CD14-positive monocyte (primary cell): ENCODE results near the gene RIMBP2. TPM values are rescaled to one million over a fixed set of nuclear protein-coding genes. Genes with fewer than 3 reads are reported as not detected.

Experiments used
- DNase-seq, 3 donors: peaks; one replicate each; pipeline ENCODE4 v3.0.0-alpha.2; 2011 to 2022
- H2AFZ ChIP-seq: 2 replicates; pipeline ENCODE4 v1.6.0; 2012; ENCODE audit warnings: mild to moderate bottlenecking, low read depth, low read length, inconsistent platforms; ENCODE audit not compliant: insufficient read depth, poor library complexity, severe bottlenecking
- H3K27ac ChIP-seq, 2 donors: 1 replicate in 1 of 2; 2 replicates in 1 of 2; pipeline ENCODE4 v1.5.1; 2012 to 2013; ENCODE audit warnings: low read length in 2 of 2, control low read depth in 1 of 2, inconsistent platforms in 1 of 2, low read depth in 1 of 2, mild to moderate bottlenecking in 1 of 2
- H3K27me3 ChIP-seq, 2 donors: one replicate each; pipeline versions ENCODE4 v1.6.0 to v1.6.1; 2011 to 2013; ENCODE audit warnings: low read length in 2 of 2; ENCODE audit not compliant: control insufficient read depth in 2 of 2, insufficient read depth in 2 of 2
- H3K36me3 ChIP-seq, 2 donors: replicated peaks in 1 of 2; 1 replicate in 1 of 2; 2 replicates in 1 of 2; pipeline versions ENCODE4 v1.5.1 to v1.6.1; 2012 to 2013; ENCODE audit warnings: low read length in 2 of 2, control low read depth in 1 of 2, inconsistent platforms in 1 of 2, mild to moderate bottlenecking in 1 of 2; ENCODE audit not compliant: insufficient read depth in 2 of 2, control insufficient read depth in 1 of 2
- H3K4me1 ChIP-seq, 2 donors: 1 replicate in 1 of 2; 2 replicates in 1 of 2; pipeline versions ENCODE4 v1.5.1 to v1.6.1; 2012 to 2013; ENCODE audit warnings: low read length in 2 of 2, control low read depth in 1 of 2, inconsistent platforms in 1 of 2, mild to moderate bottlenecking in 1 of 2, moderate library complexity in 1 of 2; ENCODE audit not compliant: insufficient read depth in 2 of 2, control insufficient read depth in 1 of 2
- H3K4me2 ChIP-seq: replicated peaks from 2 replicates; pipeline ENCODE3; 2012; ENCODE audit warnings: low read length, moderate library complexity, mild to moderate bottlenecking; ENCODE audit not compliant: poor library complexity, severe bottlenecking; ENCODE audit errors: extremely low read depth
- H3K4me3 ChIP-seq, 3 experiments: fragments of 200-600 bp in 1 of 3; sonication (generic) in 1 of 3; replicated peaks in 1 of 3; 1 replicate in 2 of 3; 2 replicates in 1 of 3; pipeline ENCODE4 v1.5.1; 2011 to 2013; ENCODE audit warnings: low read length in 3 of 3, mild to moderate bottlenecking in 3 of 3, control low read depth in 2 of 3, low read depth in 2 of 3, inconsistent platforms in 1 of 3, moderate library complexity in 1 of 3
- H3K79me2 ChIP-seq: 2 replicates; pipeline ENCODE4 v1.6.0; 2012; ENCODE audit warnings: mild to moderate bottlenecking, control low read depth, inconsistent platforms, low read length, moderate library complexity; ENCODE audit not compliant: insufficient read depth
- H3K9ac ChIP-seq: 2 replicates; pipeline ENCODE4 v1.6.0; 2017; ENCODE audit warnings: low read length, mild to moderate bottlenecking; ENCODE audit not compliant: insufficient read depth, poor library complexity, severe bottlenecking
- H3K9me3 ChIP-seq, 2 donors: replicated peaks in 1 of 2; 1 replicate in 1 of 2; 2 replicates in 1 of 2; pipeline versions ENCODE4 v1.5.1 to v1.6.1; 2012 to 2013; ENCODE audit warnings: low read length in 2 of 2, control low read depth in 1 of 2; ENCODE audit not compliant: control insufficient read depth in 1 of 2, insufficient read depth in 1 of 2
- H4K20me1 ChIP-seq: 2 replicates; pipeline ENCODE4 v1.6.0; 2012; ENCODE audit warnings: mild to moderate bottlenecking, low read length, control low read depth, moderate library complexity; ENCODE audit not compliant: insufficient read depth
- H3K27ac Mint-ChIP-seq, 7 donors: one replicate each; pipeline ENCODE4 v1.8.0; 2020; ENCODE audit warnings: mild to moderate bottlenecking in 7 of 7, mixed read lengths in 7 of 7, moderate library complexity in 6 of 7, inconsistent platforms in 2 of 7
- H3K27me3 Mint-ChIP-seq, 3 donors: one replicate each; pipeline ENCODE4 v1.8.0; 2021 to 2022; ENCODE audit warnings: low read depth in 3 of 3, mild to moderate bottlenecking in 3 of 3, mixed read lengths in 3 of 3, moderate library complexity in 3 of 3, inconsistent platforms in 1 of 3
- H3K36me3 Mint-ChIP-seq, 2 donors: one replicate each; pipeline ENCODE4 v1.8.0; 2020; ENCODE audit warnings: mixed read lengths in 2 of 2, inconsistent platforms in 1 of 2, mild to moderate bottlenecking in 1 of 2
- H3K4me1 Mint-ChIP-seq: one replicate; pipeline ENCODE4 v1.8.0; 2020; ENCODE audit warnings: mild to moderate bottlenecking, mixed read lengths
- H3K4me3 Mint-ChIP-seq, 2 donors: one replicate each; pipeline ENCODE4 v1.8.0; 2020; ENCODE audit warnings: mild to moderate bottlenecking in 2 of 2, mixed read lengths in 2 of 2, moderate library complexity in 1 of 2
- H3K9me3 Mint-ChIP-seq, 7 donors: one replicate each; pipeline ENCODE4 v1.8.0; 2020 to 2022; ENCODE audit warnings: mixed read lengths in 7 of 7, mild to moderate bottlenecking in 6 of 7, moderate library complexity in 6 of 7, inconsistent platforms in 2 of 7
- WGBS: methylation state at CpG from one replicate; pipeline ENCODE4 v1.1.5; 2013; ENCODE audit warnings: missing lambda C conversion rate; ENCODE audit not compliant: insufficient coverage; 5-methylcytosine and 5-hydroxymethylcytosine counted together
- intact Hi-C, 2 donors: fragments of 100-400 bp; cut with micrococcal nuclease; formaldehyde crosslinking; loops; one replicate each; pipeline versions ENCODE4 v1.15.0 to v1.15.1; 2023
- polyA plus RNA-seq, 3 donors: library from polyadenylated mRNA; depleted of rRNA in 1 of 3; unstranded in 2 of 3; stranded (reverse) in 1 of 3; fragments of 300-500 nt in 2 of 3; fragments of >200 nt in 1 of 3; fragmentation: Illumina TruSeq in 2 of 3; gene quantifications; 1 replicate in 2 of 3; 2 replicates in 1 of 3; pipeline ENCODE4 v1.2.3, GENCODE V29; 2012 to 2021
- TF ChIP-seq, protein P1 (sequence below): fragments of 200-600 bp; IDR thresholded peaks from one replicate; pipeline ENCODE4 v1.8.0; 2022; ENCODE audit warnings: antibody characterized with exemption, mild to moderate bottlenecking

RIMBP2 gene
- polyA plus RNA-seq, 3 donors = not detected

DNA sequence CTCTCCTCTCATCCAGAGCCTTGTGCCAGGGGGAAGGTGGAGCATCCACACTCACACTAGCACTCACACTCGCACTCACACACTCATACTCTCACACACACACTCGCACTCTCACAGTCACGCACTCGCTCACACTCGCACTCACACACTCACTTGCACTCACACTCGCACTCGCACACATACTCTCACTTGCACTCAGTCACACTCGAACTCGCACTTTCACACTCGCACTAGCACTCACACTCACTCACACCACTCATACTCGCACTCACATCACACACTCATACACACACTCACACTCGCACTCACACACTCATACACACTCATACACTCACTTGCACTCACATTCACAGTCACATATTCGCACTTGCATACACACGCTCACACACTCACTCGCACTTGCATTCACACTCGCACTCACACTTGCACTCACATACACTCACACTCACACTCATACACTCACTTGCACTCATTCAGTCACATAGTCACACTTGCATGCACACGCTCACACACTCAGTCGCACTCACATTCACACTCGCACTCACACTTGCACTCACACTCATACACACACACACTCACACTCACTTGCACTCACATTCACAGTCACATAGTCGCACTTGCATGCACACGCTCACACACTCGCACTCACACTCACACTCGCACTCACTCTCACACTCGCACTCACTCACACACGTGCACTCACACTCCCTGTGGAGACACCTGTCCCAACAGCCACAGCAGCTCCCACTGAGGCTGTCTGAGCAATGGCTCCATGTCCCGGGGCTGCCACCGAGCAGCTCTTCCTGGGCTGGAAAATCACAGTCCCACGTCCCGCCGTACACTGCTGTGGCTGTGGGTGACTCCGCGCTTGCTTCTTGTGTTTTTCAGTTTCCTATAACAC lies 12.3 kb upstream of the RIMBP2 start:
- no peaks in the 10 kb centered on the region for H3K4me1 Mint-ChIP-seq
- Histone ChIP-seq H3K4me3 (no peak overlapping the region), H3K79me2 (no peaks in the 10 kb centered on the region), H3K4me2 (no peak overlapping the region), H3K4me1 (no peaks in the 10 kb centered on the region), H3K27ac (no peak overlapping the region), H4K20me1 (no peaks in the 10 kb centered on the region), H3K9ac (no peak overlapping the region), H2AFZ (no peak overlapping the region), H3K9me3 (peaks cover 9 to 12% of the 10 kb centered on the region in 2 donors), H3K36me3 (no peaks in the 10 kb centered on the region), H3K27me3 (no peaks in the 10 kb centered on the region)
- no peak for DNase-seq
- H3K27ac Mint-ChIP-seq = no peak overlapping the region
- peaks cover 3 to 16% (median 9%) of the 10 kb centered on the region in 7 donors for H3K9me3 Mint-ChIP-seq
- H3K36me3 Mint-ChIP-seq = no peaks in the 10 kb centered on the region
- TF ChIP-seq, protein P1, sequence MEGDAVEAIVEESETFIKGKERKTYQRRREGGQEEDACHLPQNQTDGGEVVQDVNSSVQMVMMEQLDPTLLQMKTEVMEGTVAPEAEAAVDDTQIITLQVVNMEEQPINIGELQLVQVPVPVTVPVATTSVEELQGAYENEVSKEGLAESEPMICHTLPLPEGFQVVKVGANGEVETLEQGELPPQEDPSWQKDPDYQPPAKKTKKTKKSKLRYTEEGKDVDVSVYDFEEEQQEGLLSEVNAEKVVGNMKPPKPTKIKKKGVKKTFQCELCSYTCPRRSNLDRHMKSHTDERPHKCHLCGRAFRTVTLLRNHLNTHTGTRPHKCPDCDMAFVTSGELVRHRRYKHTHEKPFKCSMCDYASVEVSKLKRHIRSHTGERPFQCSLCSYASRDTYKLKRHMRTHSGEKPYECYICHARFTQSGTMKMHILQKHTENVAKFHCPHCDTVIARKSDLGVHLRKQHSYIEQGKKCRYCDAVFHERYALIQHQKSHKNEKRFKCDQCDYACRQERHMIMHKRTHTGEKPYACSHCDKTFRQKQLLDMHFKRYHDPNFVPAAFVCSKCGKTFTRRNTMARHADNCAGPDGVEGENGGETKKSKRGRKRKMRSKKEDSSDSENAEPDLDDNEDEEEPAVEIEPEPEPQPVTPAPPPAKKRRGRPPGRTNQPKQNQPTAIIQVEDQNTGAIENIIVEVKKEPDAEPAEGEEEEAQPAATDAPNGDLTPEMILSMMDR = no peak
- intact Hi-C loops = no loop called here
- 92% methylated on average over 24 of the region's 32 CpGs for WGBS
- H3K4me3 Mint-ChIP-seq = no peak overlapping the region
- peaks cover 0 to 4% (median 0%) of the 10 kb centered on the region in 3 donors for H3K27me3 Mint-ChIP-seq

GRCh38 chr12:130719263-130719859 lies 3.3 kb upstream of the RIMBP2 start:
- H4K20me1 ChIP-seq = no peaks in the 10 kb centered on the region
- no peak overlapping the region for H2AFZ ChIP-seq
- H3K27ac ChIP-seq = no peak overlapping the region
- Mint-ChIP-seq H3K9me3 (peaks cover 11 to 30% (median 26%) of the 10 kb centered on the region in 7 donors), H3K4me1 (no peaks in the 10 kb centered on the region), H3K4me3 (no peak overlapping the region), H3K36me3 (peaks cover 1 to 4% of the 10 kb centered on the region in 2 donors), H3K27ac (no peak overlapping the region), H3K27me3 (peaks cover 41 to 53% (median 45%) of the 10 kb centered on the region in 3 donors)
- H3K9me3 ChIP-seq = peaks cover 0 to 32% of the 10 kb centered on the region in 2 donors
- no peaks in the 10 kb centered on the region for H3K4me1 ChIP-seq
- no peaks in the 10 kb centered on the region for H3K79me2 ChIP-seq
- no peak overlapping the region for H3K4me2 ChIP-seq
- no peaks in the 10 kb centered on the region for H3K36me3 ChIP-seq
- 69% methylated on average over 8 of the region's 8 CpGs for WGBS
- TF ChIP-seq, protein P1 = no peak
- H3K27me3 ChIP-seq = peaks cover 22 to 42% of the 10 kb centered on the region in 2 donors
- intact Hi-C loops = no loop called here
- DNase-seq = no peak
- no peak overlapping the region for H3K9ac ChIP-seq
- H3K4me3 ChIP-seq = no peak overlapping the region
